Esophagus (tissue), 2 donors: ENCODE measurements around the gene AP3B1. TPM values are rescaled to one million over a fixed set of nuclear protein-coding genes. Genes with fewer than 3 reads are reported as not detected.
"Not testable (repeated sequence)": the region's sequence is repeated elsewhere in the genome, so short reads cannot be mapped to it uniquely, and the experiment has no call there.

Experiments used
- H3K27ac ChIP-seq, 2 donors: one replicate each; pipeline ENCODE4 v1.5.1; 2013; ENCODE audit warnings: low read depth in 2 of 2, mild to moderate bottlenecking in 2 of 2, inconsistent platforms in 1 of 2, low read length in 1 of 2, moderate library complexity in 1 of 2
- H3K27me3 ChIP-seq, 2 donors: one replicate each; pipeline ENCODE4 v1.6.1; 2013; ENCODE audit warnings: low read length in 2 of 2, control low read depth in 1 of 2, mild to moderate bottlenecking in 1 of 2; ENCODE audit not compliant: insufficient read depth in 2 of 2, control insufficient read depth in 1 of 2
- H3K36me3 ChIP-seq, 2 donors: one replicate each; pipeline ENCODE4 v1.6.1; 2013; ENCODE audit warnings: low read length in 1 of 2; ENCODE audit not compliant: control insufficient read depth in 2 of 2, insufficient read depth in 2 of 2
- H3K4me1 ChIP-seq, 2 donors: one replicate each; pipeline ENCODE4 v1.6.1; 2013; ENCODE audit warnings: low read length in 1 of 2; ENCODE audit not compliant: control insufficient read depth in 2 of 2, insufficient read depth in 2 of 2
- H3K4me3 ChIP-seq, 2 donors: one replicate each; pipeline ENCODE4 v1.5.1; 2013; ENCODE audit warnings: low read length in 2 of 2, mild to moderate bottlenecking in 2 of 2, low read depth in 1 of 2, moderate library complexity in 1 of 2
- H3K9me3 ChIP-seq, 2 donors: one replicate each; pipeline ENCODE4 v1.6.1; 2013; ENCODE audit warnings: mild to moderate bottlenecking in 2 of 2, low read depth in 1 of 2, low read length in 1 of 2, moderate library complexity in 1 of 2; ENCODE audit not compliant: control insufficient read depth in 2 of 2, insufficient read depth in 1 of 2
- WGBS, 2 donors: extraction: QIAGEN DNeasy Blood & Tissue Kit; methylation state at CpG; one replicate each; pipeline ENCODE4 v1.1.7; 2013; 5-methylcytosine and 5-hydroxymethylcytosine counted together
- polyA plus RNA-seq, 2 donors: library from polyadenylated mRNA; stranded (reverse); fragments of 200-250 nt; gene quantifications; one replicate each; pipeline ENCODE4 v1.2.3, GENCODE V29; 2013
- donor health status: healthy with polysubstance abuse.
- donor health status: Bipolar disorder and iron deficiency.

Gene AP3B1
- polyA plus RNA-seq, 2 donors = 26.1 to 39.1 TPM

DNA sequence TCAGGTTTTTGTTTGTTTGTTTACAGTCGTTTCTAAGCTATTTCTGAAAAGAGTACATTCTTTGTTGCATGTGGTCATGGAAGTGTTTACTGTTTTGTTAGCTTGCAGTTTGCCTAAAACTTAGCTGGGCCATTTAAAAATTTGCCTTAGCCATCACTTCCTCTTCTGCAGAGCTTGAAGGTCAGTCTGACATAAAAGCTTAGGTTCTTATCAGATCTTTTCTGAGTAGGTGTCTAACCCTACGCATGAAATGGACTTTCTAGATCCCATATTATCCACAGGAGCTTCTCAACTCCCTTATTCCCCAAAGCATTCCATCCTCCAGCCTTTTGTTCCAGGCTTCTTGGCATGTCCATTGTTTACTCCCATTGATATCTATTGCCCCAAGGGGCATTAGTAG lies 90.3 kb downstream of the AP3B1 start:
- no peak overlapping the region for H3K27ac ChIP-seq
- H3K4me1 ChIP-seq = no peaks in the 10 kb centered on the region
- no peaks in the 10 kb centered on the region for H3K27me3 ChIP-seq
- no peaks in the 10 kb centered on the region for H3K9me3 ChIP-seq
- H3K4me3 ChIP-seq = no peak overlapping the region
- H3K36me3 ChIP-seq = peaks cover 0 to 4% of the 10 kb centered on the region in 2 donors
- WGBS, 2 donors = 89 to 94% methylated on average over 2 of the region's 2 CpGs

DNA sequence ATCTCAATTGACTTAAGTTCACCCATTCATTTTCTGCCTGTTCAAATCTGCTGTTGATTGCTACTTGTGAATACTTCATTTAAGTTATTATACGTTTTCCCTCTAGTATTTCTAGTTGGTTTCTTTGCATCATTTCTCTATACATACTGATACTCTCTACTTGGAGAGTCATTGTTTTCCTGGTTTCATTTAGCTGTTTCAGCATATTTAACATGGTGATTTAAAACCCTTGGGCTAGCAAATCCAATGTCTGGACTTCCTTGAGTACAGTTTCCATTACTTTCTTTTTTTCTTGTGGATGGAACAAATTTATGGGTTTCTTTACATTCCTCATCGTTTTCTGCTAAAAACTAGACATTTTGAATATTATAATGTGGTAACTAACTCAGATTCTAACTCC lies 90.7 kb downstream of the AP3B1 start:
- Histone ChIP-seq H3K36me3 (peaks cover 0 to 4% of the 10 kb centered on the region in 2 donors), H3K27ac (no peak overlapping the region), H3K27me3 (no peaks in the 10 kb centered on the region), H3K4me1 (no peaks in the 10 kb centered on the region), H3K9me3 (no peaks in the 10 kb centered on the region), H3K4me3 (no peak overlapping the region)
- WGBS, 2 donors = 95% methylated on average over 2 of the region's 2 CpGs

- 76 to 77% methylated on average over 1 of the region's 1 CpG for WGBS, 2 donors
- H3K9me3 ChIP-seq = no peaks in the 10 kb centered on the region
- H3K36me3 ChIP-seq = no peaks in the 10 kb centered on the region
- H3K4me1 ChIP-seq = no peaks in the 10 kb centered on the region
- no peak overlapping the region for H3K4me3 ChIP-seq
- H3K27ac ChIP-seq = no peak overlapping the region
- H3K27me3 ChIP-seq = no peaks in the 10 kb centered on the region
Measured at GRCh38 chr5:78190402-78190801, 104.1 kb downstream of the AP3B1 start.

- not testable (repeated sequence) for H3K36me3 ChIP-seq, H3K27ac ChIP-seq, H3K27me3 ChIP-seq, H3K4me3 ChIP-seq, H3K4me1 ChIP-seq, H3K9me3 ChIP-seq
- 94 to 99% methylated on average over 4 of the region's 4 CpGs for WGBS, 2 donors
Measured at GRCh38 chr5:78188681-78189080, 105.8 kb downstream of the AP3B1 start.

DNA sequence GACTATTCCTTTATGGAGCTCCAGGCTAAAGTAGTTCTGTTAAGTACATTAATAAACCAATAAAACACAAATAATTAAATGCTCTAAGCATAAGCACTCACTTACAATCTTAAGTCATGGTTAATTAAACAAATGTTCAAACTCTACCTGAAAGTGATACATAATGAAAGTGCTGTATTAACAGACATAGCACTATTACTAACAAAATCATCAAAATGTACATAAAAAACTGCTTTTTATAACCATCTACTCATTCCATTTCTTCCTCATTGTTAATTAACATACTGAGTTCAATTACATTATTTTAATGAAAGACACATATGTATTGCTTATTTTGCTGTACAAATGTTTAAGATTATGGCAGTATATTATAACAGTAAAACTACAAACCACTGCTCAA lies 107.3 kb downstream of the AP3B1 start:
- Histone ChIP-seq H3K9me3 (no peaks in the 10 kb centered on the region), H3K4me3 (no peak overlapping the region), H3K27ac (no peak overlapping the region), H3K27me3 (no peaks in the 10 kb centered on the region), H3K4me1 (no peaks in the 10 kb centered on the region), H3K36me3 (no peaks in the 10 kb centered on the region)

DNA sequence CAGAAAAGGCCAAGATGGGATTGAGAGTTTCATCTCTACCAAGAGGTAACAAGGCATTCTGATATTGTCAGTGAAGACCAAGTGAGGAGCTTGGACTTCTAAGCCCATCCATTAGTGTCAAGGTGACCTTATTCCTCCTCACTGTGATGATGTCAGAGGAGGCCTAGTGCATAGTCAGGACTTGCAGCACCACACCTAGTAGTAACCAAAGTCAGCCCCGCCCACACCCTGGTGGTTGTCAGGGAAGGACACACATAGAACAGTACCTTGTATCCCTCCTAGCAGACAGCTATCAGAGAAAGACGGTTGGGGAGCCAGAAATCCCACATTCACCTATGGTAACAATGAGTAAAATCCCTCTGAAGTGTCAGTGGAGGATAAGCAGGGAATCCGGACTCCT lies 111.7 kb downstream of the AP3B1 start:
- H3K36me3 ChIP-seq = no peaks in the 10 kb centered on the region
- no peaks in the 10 kb centered on the region for H3K27me3 ChIP-seq
- H3K9me3 ChIP-seq = no peaks in the 10 kb centered on the region
- H3K4me1 ChIP-seq = no peaks in the 10 kb centered on the region
- H3K4me3 ChIP-seq = no peak overlapping the region
- WGBS, 2 donors = 87 to 95% methylated on average over 3 of the region's 3 CpGs
- H3K27ac ChIP-seq = no peak overlapping the region

- 97 to 100% methylated on average over 5 of the region's 5 CpGs for WGBS, 2 donors
- Histone ChIP-seq H3K9me3 (no peaks in the 10 kb centered on the region), H3K36me3 (peaks cover 3 to 7% of the 10 kb centered on the region in 2 donors)
Measured at GRCh38 chr5:78178356-78178755, 116.1 kb downstream of the AP3B1 start.

DNA sequence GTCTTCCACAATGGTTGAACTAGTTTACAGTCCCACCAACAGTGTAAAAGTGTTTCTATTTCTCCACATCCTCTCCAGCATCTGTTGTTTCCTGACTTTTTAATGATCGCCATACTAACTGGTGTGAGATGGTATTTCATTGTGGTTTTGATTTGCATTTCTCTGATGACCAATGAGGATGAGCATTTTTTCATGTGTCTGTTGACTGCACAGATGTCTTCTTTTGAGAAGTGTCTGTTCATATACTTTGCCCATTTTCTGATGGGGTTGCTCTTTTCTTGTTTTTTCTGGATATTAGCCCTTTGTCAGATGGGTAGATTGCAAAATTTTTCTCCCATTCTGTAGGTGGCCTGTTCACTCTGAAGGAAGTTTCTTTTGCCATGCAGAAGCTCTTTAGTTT lies 124.2 kb downstream of the AP3B1 start:
- H3K4me1 ChIP-seq, H3K9me3 ChIP-seq, H3K36me3 ChIP-seq, H3K4me3 ChIP-seq, H3K27ac ChIP-seq, H3K27me3 ChIP-seq: not testable (repeated sequence)
- WGBS, 2 donors = 95 to 100% methylated on average over 1 of the region's 1 CpG

More at GRCh38 chr5:78178356-78178755, 116.1 kb downstream of the AP3B1 start:
- no peaks in the 10 kb centered on the region for H3K27me3 ChIP-seq
- H3K4me1 ChIP-seq = no peaks in the 10 kb centered on the region
- H3K4me3 ChIP-seq = no peak overlapping the region
- no peak overlapping the region for H3K27ac ChIP-seq

DNA sequence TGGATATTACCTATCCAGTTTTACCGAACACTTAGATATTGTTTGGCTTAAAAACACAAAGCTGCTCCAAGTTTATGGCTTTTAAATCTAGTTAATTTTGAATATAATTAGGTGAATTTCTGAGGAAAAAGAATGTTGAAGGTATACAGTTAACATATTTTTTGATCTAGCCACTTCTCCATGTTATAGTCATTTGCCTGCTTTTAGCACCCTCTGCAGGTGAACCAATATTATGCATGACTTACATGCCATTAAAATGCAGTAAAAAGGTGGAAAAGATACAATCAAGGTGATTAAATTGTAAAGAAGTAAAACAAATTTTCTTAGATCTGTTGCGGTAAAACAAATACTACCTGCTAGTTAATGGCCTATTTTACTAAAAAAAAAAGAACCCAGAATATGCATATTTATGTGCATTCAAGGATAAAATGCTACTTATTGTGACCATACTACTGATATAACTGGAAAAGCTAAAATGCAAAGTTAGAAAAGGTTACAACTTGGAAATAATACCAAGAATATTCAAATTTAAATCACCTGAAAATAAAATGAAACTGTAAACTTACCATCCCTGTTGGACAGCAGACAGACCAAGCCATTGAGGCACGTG lies 132.1 kb downstream of the AP3B1 start:
- Histone ChIP-seq H3K4me3 (no peak overlapping the region), H3K27ac (no peak overlapping the region), H3K4me1 (no peaks in the 10 kb centered on the region), H3K27me3 (no peaks in the 10 kb centered on the region), H3K36me3 (no peaks in the 10 kb centered on the region), H3K9me3 (no peaks in the 10 kb centered on the region)
- WGBS, 2 donors = 95 to 96% methylated on average over 3 of the region's 3 CpGs

DNA sequence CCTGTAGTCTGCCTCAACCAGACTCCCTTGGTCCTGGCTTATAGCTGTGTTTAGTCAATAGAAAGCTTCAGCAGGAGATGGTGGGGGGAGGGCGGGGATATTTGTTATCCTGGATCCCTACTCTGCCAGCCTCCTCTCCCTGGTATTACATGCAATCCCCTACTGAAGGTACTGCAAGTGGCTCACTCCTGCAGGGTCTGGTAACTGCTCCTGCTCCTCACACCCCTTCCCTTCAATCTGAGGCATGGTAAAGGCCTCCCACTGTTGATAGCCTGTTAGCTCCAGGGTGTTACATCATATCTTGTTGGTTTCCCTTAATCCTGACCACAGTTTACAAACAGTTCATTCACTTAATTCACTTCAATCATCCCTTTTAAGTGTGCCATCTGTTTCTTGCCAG lies 137.5 kb downstream of the AP3B1 start:
- Histone ChIP-seq H3K36me3 (peaks cover 3 to 4% of the 10 kb centered on the region in 2 donors), H3K4me1 (no peaks in the 10 kb centered on the region), H3K4me3 (no peak overlapping the region), H3K27ac (no peak overlapping the region), H3K9me3 (no peaks in the 10 kb centered on the region), H3K27me3 (no peaks in the 10 kb centered on the region)
- 94 to 96% methylated on average over 1 of the region's 1 CpG for WGBS, 2 donors
